Type B pancreatic cell (in vitro differentiated cells): Measurements from ENCODE around the gene PKM. TPM values are rescaled to one million over a fixed set of nuclear protein-coding genes. Genes with fewer than 3 reads are reported as not detected.
A peak's percentile ranks its signal among the peaks of the same experiment; 100 is the strongest.

Experiments
- DNase-seq: peaks from one replicate; pipeline ENCODE4 v3.0.0; 2021; ENCODE audit warnings: mixed read lengths; ENCODE audit not compliant: unreplicated experiment; ENCODE audit errors: extremely low spot score
- H3K27ac Mint-ChIP-seq: 2 replicates; pipeline ENCODE4 v1.8.0; 2021; ENCODE audit warnings: mild to moderate bottlenecking, mixed read lengths
- H3K27me3 Mint-ChIP-seq: 2 replicates; pipeline ENCODE4 v1.8.0; 2021; ENCODE audit warnings: mixed read lengths
- H3K36me3 Mint-ChIP-seq: 2 replicates; pipeline ENCODE4 v1.8.0; 2021; ENCODE audit warnings: mixed read lengths
- H3K4me1 Mint-ChIP-seq: one replicate; pipeline ENCODE4 v1.8.0; 2021; ENCODE audit warnings: mixed read lengths; ENCODE audit not compliant: unreplicated experiment
- H3K4me3 Mint-ChIP-seq: 2 replicates; pipeline ENCODE4 v1.8.0; 2021; ENCODE audit warnings: mild to moderate bottlenecking, mixed read lengths
- H3K9me3 Mint-ChIP-seq: 2 replicates; pipeline ENCODE4 v1.8.0; 2021; ENCODE audit warnings: mixed read lengths
- total RNA-seq: library from RNA; stranded (reverse); gene quantifications from 2 replicates; pipeline ENCODE4 v1.2.1, GENCODE V29; 2021; ENCODE audit warnings: low replicate concordance
- TF ChIP-seq, protein P1 (sequence below): fragments of 200-600 bp; sonication (generic); conservative IDR thresholded peaks from 2 replicates; pipeline ENCODE4 v1.5.0; 2021; ENCODE audit warnings: antibody characterized with exemption, mild to moderate bottlenecking

PKM gene
- total RNA-seq, 1 donor from 2014 or later = 663 TPM

- Mint-ChIP-seq H3K36me3 (no peaks in the 10 kb centered on the region), H3K4me3 (peak overlapping the region; percentile 80), H3K9me3 (no peaks in the 10 kb centered on the region), H3K27ac (peak overlapping the region; percentile 62), H3K4me1 (peaks cover 10% of the 10 kb centered on the region), H3K27me3 (no peaks in the 10 kb centered on the region)
- TF ChIP-seq, protein P1, sequence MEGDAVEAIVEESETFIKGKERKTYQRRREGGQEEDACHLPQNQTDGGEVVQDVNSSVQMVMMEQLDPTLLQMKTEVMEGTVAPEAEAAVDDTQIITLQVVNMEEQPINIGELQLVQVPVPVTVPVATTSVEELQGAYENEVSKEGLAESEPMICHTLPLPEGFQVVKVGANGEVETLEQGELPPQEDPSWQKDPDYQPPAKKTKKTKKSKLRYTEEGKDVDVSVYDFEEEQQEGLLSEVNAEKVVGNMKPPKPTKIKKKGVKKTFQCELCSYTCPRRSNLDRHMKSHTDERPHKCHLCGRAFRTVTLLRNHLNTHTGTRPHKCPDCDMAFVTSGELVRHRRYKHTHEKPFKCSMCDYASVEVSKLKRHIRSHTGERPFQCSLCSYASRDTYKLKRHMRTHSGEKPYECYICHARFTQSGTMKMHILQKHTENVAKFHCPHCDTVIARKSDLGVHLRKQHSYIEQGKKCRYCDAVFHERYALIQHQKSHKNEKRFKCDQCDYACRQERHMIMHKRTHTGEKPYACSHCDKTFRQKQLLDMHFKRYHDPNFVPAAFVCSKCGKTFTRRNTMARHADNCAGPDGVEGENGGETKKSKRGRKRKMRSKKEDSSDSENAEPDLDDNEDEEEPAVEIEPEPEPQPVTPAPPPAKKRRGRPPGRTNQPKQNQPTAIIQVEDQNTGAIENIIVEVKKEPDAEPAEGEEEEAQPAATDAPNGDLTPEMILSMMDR = peak; percentile 93
- no peak for DNase-seq
Measured at GRCh38 chr15:72155635-72156616, 75.1 kb downstream of the PKM start.

GRCh38 chr15:72155003-72155621, 75.9 kb downstream of the PKM start:
- Mint-ChIP-seq H3K27me3 (no peaks in the 10 kb centered on the region), H3K4me1 (peaks cover 10% of the 10 kb centered on the region), H3K36me3 (no peaks in the 10 kb centered on the region), H3K9me3 (no peaks in the 10 kb centered on the region), H3K4me3 (peak overlapping the region; percentile 80), H3K27ac (peak overlapping the region; percentile 62)
- TF ChIP-seq, protein P1 = no peak
- DNase-seq = no peak

DNA sequence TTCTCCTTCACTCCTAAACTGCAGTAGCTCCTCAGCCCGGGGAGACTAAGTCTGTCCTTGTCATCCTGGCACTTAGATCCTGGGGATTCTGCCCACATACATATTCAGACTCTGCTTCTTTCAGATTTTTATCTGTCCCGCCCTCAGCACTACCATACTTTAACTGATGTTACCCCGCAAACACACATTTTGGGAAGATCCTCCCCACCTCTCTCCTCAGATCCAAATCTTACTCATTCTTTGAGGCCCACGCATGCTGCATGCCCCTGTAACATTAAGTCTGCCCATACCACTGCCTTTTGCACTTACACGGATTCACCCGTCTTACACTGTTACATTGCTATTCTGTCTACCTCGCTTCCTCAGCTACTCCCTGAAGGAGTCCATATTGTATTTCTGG, 76.7 kb downstream of the PKM start:
- H3K4me1 Mint-ChIP-seq = peaks cover 10% of the 10 kb centered on the region
- H3K9me3 Mint-ChIP-seq = no peaks in the 10 kb centered on the region
- H3K27ac Mint-ChIP-seq = no peak overlapping the region
- TF ChIP-seq, protein P1 = no peak
- DNase-seq = no peak
- no peaks in the 10 kb centered on the region for H3K27me3 Mint-ChIP-seq
- no peaks in the 10 kb centered on the region for H3K36me3 Mint-ChIP-seq
- H3K4me3 Mint-ChIP-seq = no peak overlapping the region

- Mint-ChIP-seq H3K9me3 (no peaks in the 10 kb centered on the region), H3K27ac (no peak overlapping the region), H3K4me1 (peaks cover 10% of the 10 kb centered on the region), H3K27me3 (no peaks in the 10 kb centered on the region), H3K36me3 (no peaks in the 10 kb centered on the region), H3K4me3 (no peak overlapping the region)
- no peak for DNase-seq
- TF ChIP-seq, protein P1 = no peak
Measured at GRCh38 chr15:72153269-72154000, 77.6 kb downstream of the PKM start.

Other genes with a start within 250 kb of the PKM start
- gene MYO9A, start 113.0 kb downstream of the PKM start, total RNA-seq = 42.4 and 43.4 TPM in 2 replicates
- 4.9 and 6.1 TPM in 2 replicates for gene SENP8, start 112.8 kb downstream of the PKM start, total RNA-seq
- gene GRAMD2A, start 33.4 kb downstream of the PKM start, total RNA-seq = 6.0 and 15.5 TPM in 2 replicates
- gene PARP6, start 41.4 kb upstream of the PKM start, total RNA-seq = 74.6 and 97.5 TPM in 2 replicates
- 0.45 and 1.9 TPM in 2 replicates for gene CELF6, start 89.0 kb upstream of the PKM start, total RNA-seq
- gene HEXA, start 144.8 kb upstream of the PKM start, total RNA-seq = 91.3 and 101 TPM in 2 replicates
- not detected in 2 replicates for gene TMEM202, start 167.1 kb upstream of the PKM start, total RNA-seq
- gene ARIH1, start 243.1 kb upstream of the PKM start, total RNA-seq = 172 and 199 TPM in 2 replicates